Measurements from ENCODE around the gene PCGF3.
"Not testable (repeated sequence)": the region's sequence is repeated elsewhere in the genome, so short reads cannot be mapped to it uniquely, and the experiment has no call there.

DNA sequence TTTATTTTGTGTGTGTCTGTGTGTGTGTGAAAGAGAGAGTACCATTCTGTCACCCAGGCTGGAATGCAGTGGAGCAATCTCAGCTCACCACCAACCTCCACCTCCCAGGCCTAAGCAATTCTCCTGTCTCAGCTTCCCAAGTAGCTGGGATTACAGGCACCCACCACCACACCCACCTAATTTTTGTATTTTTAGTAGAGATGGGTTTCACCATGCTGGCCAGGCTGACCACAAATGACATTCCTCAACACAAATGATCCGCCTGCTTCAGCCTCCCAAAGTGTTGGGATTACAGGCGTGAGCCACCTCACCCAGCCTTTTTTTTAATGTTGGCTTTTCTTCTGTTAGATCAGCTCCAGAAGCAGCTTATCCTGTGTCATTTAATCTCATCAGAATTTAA, 69.9 kb downstream of the PCGF3 start:
- TF ChIP-seq EZH2 (IDR thresholded peaks at IDR 0.05; ENCODE audit: borderline replicate concordance, low read length): not testable (repeated sequence)
- TF ChIP-seq, protein P1, sequence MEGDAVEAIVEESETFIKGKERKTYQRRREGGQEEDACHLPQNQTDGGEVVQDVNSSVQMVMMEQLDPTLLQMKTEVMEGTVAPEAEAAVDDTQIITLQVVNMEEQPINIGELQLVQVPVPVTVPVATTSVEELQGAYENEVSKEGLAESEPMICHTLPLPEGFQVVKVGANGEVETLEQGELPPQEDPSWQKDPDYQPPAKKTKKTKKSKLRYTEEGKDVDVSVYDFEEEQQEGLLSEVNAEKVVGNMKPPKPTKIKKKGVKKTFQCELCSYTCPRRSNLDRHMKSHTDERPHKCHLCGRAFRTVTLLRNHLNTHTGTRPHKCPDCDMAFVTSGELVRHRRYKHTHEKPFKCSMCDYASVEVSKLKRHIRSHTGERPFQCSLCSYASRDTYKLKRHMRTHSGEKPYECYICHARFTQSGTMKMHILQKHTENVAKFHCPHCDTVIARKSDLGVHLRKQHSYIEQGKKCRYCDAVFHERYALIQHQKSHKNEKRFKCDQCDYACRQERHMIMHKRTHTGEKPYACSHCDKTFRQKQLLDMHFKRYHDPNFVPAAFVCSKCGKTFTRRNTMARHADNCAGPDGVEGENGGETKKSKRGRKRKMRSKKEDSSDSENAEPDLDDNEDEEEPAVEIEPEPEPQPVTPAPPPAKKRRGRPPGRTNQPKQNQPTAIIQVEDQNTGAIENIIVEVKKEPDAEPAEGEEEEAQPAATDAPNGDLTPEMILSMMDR (conservative IDR thresholded peaks at IDR 0.05 in 1 of 2, IDR thresholded peaks at IDR 0.05 in 1 of 2; ENCODE audit: extremely low read depth in 1 of 2, insufficient read depth in 1 of 2, low read depth in 1 of 2, low read length in 2 of 2): not testable (repeated sequence)
